ENCODE results near the gene DKKL1.
A peak's percentile ranks its signal among the peaks of the same experiment; 100 is the strongest.

GRCh38 chr19:49417088-49417487, 53.4 kb downstream of the DKKL1 start:
- TF ChIP-seq EZH2phosphoT487 (IDR thresholded peaks at IDR 0.05; ENCODE audit: borderline replicate concordance, low read depth, low read length) (no peak), CTCF (conservative IDR thresholded peaks at IDR 0.05; ENCODE audit: low read length) (peak; percentile 59; the same call in 1 of the 2 replicates)
